Activated CD8-positive, alpha-beta memory T cell treated with anti-CD3 and anti-CD28 coated beads for 48 hours (primary cell): Measurements from ENCODE around the gene ZBTB44.
"Not testable (repeated sequence)": the region's sequence is repeated elsewhere in the genome, so short reads cannot be mapped to it uniquely, and the experiment has no call there.

Experiments
- DNase-seq, 3 experiments: peaks; one replicate each; pipeline ENCODE4 v3.0.0-alpha.2; 2020; ENCODE audit warnings: low read depth in 2 of 3, low spot score in 2 of 3

The ZBTB44 gene

GRCh38 chr11:130313383-130314183, 1.1 kb downstream of the ZBTB44 start:
- DNase-seq, result no peak

GRCh38 chr11:130312046-130312445, 2.7 kb downstream of the ZBTB44 start:
- DNase-seq, result no peak

GRCh38 chr11:130310622-130311021, 4.1 kb downstream of the ZBTB44 start:
- DNase-seq, result no peak

- no peak for DNase-seq
Observed at GRCh38 chr11:130308886-130309285, 5.8 kb downstream of the ZBTB44 start.

- DNase-seq, result no peak
Observed at GRCh38 chr11:130308059-130308458, 6.7 kb downstream of the ZBTB44 start.

GRCh38 chr11:130304651-130305050, 10.1 kb downstream of the ZBTB44 start:
- no peak for DNase-seq

- no peak for DNase-seq
Observed at GRCh38 chr11:130301002-130301401, 13.7 kb downstream of the ZBTB44 start.

- DNase-seq, result no peak
Observed at GRCh38 chr11:130300567-130300966, 14.2 kb downstream of the ZBTB44 start.

- DNase-seq, result no peak
Observed at GRCh38 chr11:130299978-130300377, 14.7 kb downstream of the ZBTB44 start.

- no peak for DNase-seq
Observed at GRCh38 chr11:130295657-130296056, 19.1 kb downstream of the ZBTB44 start.

GRCh38 chr11:130282111-130282510, 32.6 kb downstream of the ZBTB44 start:
- DNase-seq, result no peak

- DNase-seq, result not testable (repeated sequence)
Observed at GRCh38 chr11:130281341-130281740, 33.4 kb downstream of the ZBTB44 start.

- no peak for DNase-seq
Observed at GRCh38 chr11:130279989-130280388, 34.7 kb downstream of the ZBTB44 start.

- no peak for DNase-seq
Observed at GRCh38 chr11:130278745-130279144, 36.0 kb downstream of the ZBTB44 start.

- no peak for DNase-seq
Observed at GRCh38 chr11:130278151-130278550, 36.6 kb downstream of the ZBTB44 start.

- DNase-seq, result no peak
Observed at GRCh38 chr11:130272336-130272735, 42.4 kb downstream of the ZBTB44 start.

GRCh38 chr11:130269326-130269943, 45.3 kb downstream of the ZBTB44 start:
- no peak for DNase-seq

GRCh38 chr11:130263351-130263750, 51.4 kb downstream of the ZBTB44 start:
- no peak for DNase-seq

GRCh38 chr11:130262424-130262823, 52.3 kb downstream of the ZBTB44 start:
- DNase-seq, result no peak

- no peak for DNase-seq
Observed at GRCh38 chr11:130261571-130261970, 53.1 kb downstream of the ZBTB44 start.

- DNase-seq, result no peak
Observed at GRCh38 chr11:130260742-130261141, 54.0 kb downstream of the ZBTB44 start.

- no peak for DNase-seq
Observed at GRCh38 chr11:130260080-130260627, 54.6 kb downstream of the ZBTB44 start.
